Measurements from ENCODE around the gene KCNJ16. TPM values are rescaled to one million over a fixed set of nuclear protein-coding genes. Genes with fewer than 3 reads are reported as not detected.

The KCNJ16 gene
- total RNA-seq, 1 experiment from 2014 or later, result not detected

GRCh38 chr17:70153210-70153609 is 78.2 kb downstream of the KCNJ16 start:
- H3K4me1 ChIP-seq (ENCODE audit: control insufficient read depth, insufficient read depth, low read length), result no peaks in the 10 kb centered on the region
- no peak for ATAC-seq
- ChIA-PET POLR2A (no interaction called here), CTCF (no interaction called here)
- no peak for DNase-seq (ENCODE audit: low read depth, low spot score)
- no TSS peak for BruUV-seq (replicated peaks)
- intact Hi-C loops (cut with micrococcal nuclease; ENCODE audit: unreplicated experiment) (no loop called here), in situ Hi-C loops (cut with HindIII; ENCODE audit: low pct_unique_long_range_greater_than_20kb, low sequenced_read_pairs) (no loop called here)
- no peaks in the 10 kb centered on the region for H3K36me3 ChIP-seq (ENCODE audit: control insufficient read depth, insufficient read depth, low read length)
- no peaks in the 10 kb centered on the region for H3K9me3 ChIP-seq (ENCODE audit: control insufficient read depth, insufficient read depth, low read depth, low read length)
- no peak overlapping the region for H3K4me3 ChIP-seq (ENCODE audit: low read depth in 2 of 2, low read length in 2 of 2)
- H3K27ac ChIP-seq (ENCODE audit: low read length), result no peak overlapping the region
- TF ChIP-seq TCF7L2 (IDR thresholded peaks at IDR 0.05; ENCODE audit: low read depth, low read length), result no peak
- no peak for TF ChIP-seq SIN3A (IDR thresholded peaks at IDR 0.05; ENCODE audit: borderline replicate concordance, insufficient read depth, low read depth, low read length)
- H3K27me3 ChIP-seq (ENCODE audit: control insufficient read depth, insufficient read depth, low read length), result no peaks in the 10 kb centered on the region

DNA sequence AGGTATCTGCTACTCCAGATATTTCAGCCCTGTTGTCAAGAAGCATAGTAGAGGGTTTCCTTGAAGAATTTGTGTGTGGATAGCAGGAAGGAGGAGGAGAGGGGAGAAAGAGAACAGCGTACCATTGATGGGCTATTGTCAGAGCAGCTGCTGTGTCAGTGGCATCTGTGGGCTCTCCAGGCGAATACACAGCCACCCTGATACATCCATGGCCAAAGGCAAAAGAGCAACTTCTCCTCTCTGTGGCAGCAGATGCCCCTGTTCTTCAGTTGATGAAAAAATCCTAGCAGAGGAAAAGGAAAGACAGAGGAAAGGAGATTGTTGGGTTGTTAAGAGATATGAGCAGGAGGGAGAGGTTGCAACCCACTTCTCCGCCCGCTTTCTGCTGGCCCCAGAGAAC is 82.1 kb downstream of the KCNJ16 start:
- no TSS peak for BruUV-seq (replicated peaks)
- no peak overlapping the region for H3K27ac ChIP-seq (ENCODE audit: low read length)

More for the DNA sequence above, 82.1 kb downstream of the KCNJ16 start:
- DNase-seq (ENCODE audit: low read depth, low spot score) (no peak), ATAC-seq (no peak)
- Histone ChIP-seq H3K36me3 (ENCODE audit: control insufficient read depth, insufficient read depth, low read length) (no peaks in the 10 kb centered on the region), H3K9me3 (ENCODE audit: control insufficient read depth, insufficient read depth, low read depth, low read length) (no peaks in the 10 kb centered on the region), H3K27me3 (ENCODE audit: control insufficient read depth, insufficient read depth, low read length) (no peaks in the 10 kb centered on the region), H3K4me1 (ENCODE audit: control insufficient read depth, insufficient read depth, low read length) (no peaks in the 10 kb centered on the region), H3K4me3 (ENCODE audit: low read depth in 2 of 2, low read length in 2 of 2) (no peak overlapping the region)
- TF ChIP-seq SIN3A (IDR thresholded peaks at IDR 0.05; ENCODE audit: borderline replicate concordance, insufficient read depth, low read depth, low read length), result no peak
- no peak for TF ChIP-seq POLR2AphosphoS5 (IDR thresholded peaks at IDR 0.05; ENCODE audit: low read depth, low read length)
- no peak for TF ChIP-seq CTCF (IDR thresholded peaks at IDR 0.05)
- TF ChIP-seq TCF7L2 (IDR thresholded peaks at IDR 0.05; ENCODE audit: low read depth, low read length), result no peak
- no peak for TF ChIP-seq REST (IDR thresholded peaks at IDR 0.05; ENCODE audit: insufficient read depth in 1 of 2, low read depth in 2 of 2, low read length in 1 of 2)
- POLR2A ChIA-PET, result no interaction called here
- in situ Hi-C loops (cut with HindIII; ENCODE audit: low pct_unique_long_range_greater_than_20kb, low sequenced_read_pairs) (no loop called here), intact Hi-C loops (cut with micrococcal nuclease; ENCODE audit: unreplicated experiment) (no loop called here)
- CTCF ChIA-PET, result interaction anchor here (0.5 kb wide), 1 partner anchor 44 kb away, joined by 4 read pairs; no protein-coding TSS in a partner anchor
